ENCODE data around the gene DPRX. TPM values are rescaled to one million over a fixed set of nuclear protein-coding genes. Genes with fewer than 3 reads are reported as not detected.

DPRX gene
- total and polyA plus RNA-seq, 2 experiments from 2014 or later = not detected

DNA sequence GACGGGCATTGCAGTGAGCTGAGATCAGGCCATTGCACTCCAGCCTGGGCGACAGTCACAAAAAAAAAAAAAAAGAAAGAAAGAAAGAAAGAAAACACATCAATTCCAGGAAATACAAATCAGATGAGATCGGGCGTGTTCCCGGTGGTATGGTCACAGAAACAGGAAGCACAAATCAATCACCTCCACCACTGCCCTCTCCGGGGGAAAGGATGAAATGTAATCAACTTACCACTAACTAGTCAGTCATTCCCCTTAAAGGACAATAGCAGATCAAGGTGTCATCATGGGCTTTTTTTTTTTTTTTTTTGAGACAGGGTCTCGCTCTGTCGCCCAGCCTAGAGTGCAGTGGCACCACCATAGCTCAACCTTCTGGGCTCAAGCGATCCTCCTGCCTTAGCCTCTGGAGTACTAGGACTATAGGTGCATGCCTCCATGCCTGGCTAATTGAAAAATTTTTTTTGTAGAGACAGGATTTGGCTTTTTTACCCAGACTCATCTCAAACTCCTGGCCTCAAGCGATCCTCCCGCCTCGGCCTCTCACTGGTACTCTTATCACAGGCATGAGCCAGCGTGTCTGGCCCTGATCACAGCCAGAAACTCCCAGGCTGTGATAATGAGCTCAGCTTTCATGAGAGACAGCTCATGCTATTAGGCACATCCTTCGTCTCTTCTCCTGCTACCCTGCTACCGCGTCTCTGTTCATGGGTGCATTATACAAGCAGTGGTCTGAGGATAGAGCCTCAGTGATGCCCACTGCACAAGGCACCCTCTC lies 6.8 kb upstream of the DPRX start:
- Histone ChIP-seq H3K27me3 (replicated peaks; ENCODE audit: insufficient read depth) (no peaks in the 10 kb centered on the region), H3K9ac (no peak overlapping the region), H3K9me2 (ENCODE audit: insufficient read depth) (no peaks in the 10 kb centered on the region), H2AFZ (no peak overlapping the region), H4K20me1 (ENCODE audit: insufficient read depth) (no peaks in the 10 kb centered on the region), H3K9me3 (ENCODE audit: low read depth) (no peaks in the 10 kb centered on the region), H3K27ac (no peak overlapping the region), H3K4me1 (ENCODE audit: insufficient read depth) (no peaks in the 10 kb centered on the region), H3K36me3 (ENCODE audit: low read depth) (no peaks in the 10 kb centered on the region), H3K4me2 (ENCODE audit: unreplicated experiment) (no peak overlapping the region), H3F3A (ENCODE audit: insufficient read depth) (no peaks in the 10 kb centered on the region), H3K4me3 (no peak overlapping the region), H3K79me2 (ENCODE audit: insufficient read depth) (no peaks in the 10 kb centered on the region)
- no peak for TF ChIP-seq EZH2phosphoT487 (IDR thresholded peaks at IDR 0.05; ENCODE audit: insufficient read depth, low read depth)
- TF ChIP-seq EZH2 (IDR thresholded peaks at IDR 0.05; ENCODE audit: insufficient read depth, poor library complexity, severe bottlenecking) = no peak
- no peak for DNase-seq
- 33 to 40% methylated on average over 16 of the region's 16 CpGs for WGBS, 2 experiments (ENCODE audit: low coverage in 1 of 2, low lambda C conversion rate in 2 of 2, missing lambda C conversion rate in 2 of 2)
- in situ Hi-C loops (cut with MboI) = no loop called here

DNA sequence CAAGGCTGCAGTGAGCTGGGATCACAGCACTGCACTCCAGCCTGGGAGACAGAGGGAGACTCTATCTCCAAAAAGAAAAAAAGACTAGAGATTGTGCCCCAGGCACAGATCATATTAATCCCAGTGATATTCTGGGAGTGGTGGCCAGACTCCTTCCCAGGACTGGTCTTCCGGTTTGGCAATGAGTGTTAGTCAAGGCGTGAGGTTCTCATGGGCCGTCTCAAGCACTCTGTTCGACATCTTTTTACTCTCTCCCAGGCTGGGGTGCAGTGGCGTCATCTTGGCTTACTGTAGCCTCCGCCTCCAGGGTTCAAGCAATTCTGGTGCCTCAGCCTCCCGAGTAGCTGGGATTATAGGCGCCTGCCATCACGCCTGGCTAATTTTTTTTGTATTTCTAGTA lies 5.3 kb upstream of the DPRX start:
- no peak overlapping the region for H3K4me2 ChIP-seq (ENCODE audit: unreplicated experiment)
- H3K4me1 ChIP-seq (ENCODE audit: insufficient read depth) = no peaks in the 10 kb centered on the region
- no peaks in the 10 kb centered on the region for H3K36me3 ChIP-seq (ENCODE audit: low read depth)
- no peak overlapping the region for H3K9ac ChIP-seq
- H3K27me3 ChIP-seq (replicated peaks; ENCODE audit: insufficient read depth) = no peaks in the 10 kb centered on the region
- 55 to 63% methylated on average over 8 to 9 of the region's 9 CpGs for WGBS, 2 experiments (ENCODE audit: low coverage in 1 of 2, low lambda C conversion rate in 2 of 2, missing lambda C conversion rate in 2 of 2)
- no peak overlapping the region for H3K4me3 ChIP-seq
- no peaks in the 10 kb centered on the region for H3K9me2 ChIP-seq (ENCODE audit: insufficient read depth)
- H3K9me3 ChIP-seq (ENCODE audit: low read depth) = no peaks in the 10 kb centered on the region
- H4K20me1 ChIP-seq (ENCODE audit: insufficient read depth) = no peaks in the 10 kb centered on the region
- H3K79me2 ChIP-seq (ENCODE audit: insufficient read depth) = no peaks in the 10 kb centered on the region
- H3F3A ChIP-seq (ENCODE audit: insufficient read depth) = no peaks in the 10 kb centered on the region
- DNase-seq = no peak
- H3K27ac ChIP-seq = no peak overlapping the region
- TF ChIP-seq EZH2 (IDR thresholded peaks at IDR 0.05; ENCODE audit: insufficient read depth, poor library complexity, severe bottlenecking) = no peak
- no peak for TF ChIP-seq EZH2phosphoT487 (IDR thresholded peaks at IDR 0.05; ENCODE audit: insufficient read depth, low read depth)
- in situ Hi-C loops (cut with MboI) = no loop called here
- no peak overlapping the region for H2AFZ ChIP-seq

DNA sequence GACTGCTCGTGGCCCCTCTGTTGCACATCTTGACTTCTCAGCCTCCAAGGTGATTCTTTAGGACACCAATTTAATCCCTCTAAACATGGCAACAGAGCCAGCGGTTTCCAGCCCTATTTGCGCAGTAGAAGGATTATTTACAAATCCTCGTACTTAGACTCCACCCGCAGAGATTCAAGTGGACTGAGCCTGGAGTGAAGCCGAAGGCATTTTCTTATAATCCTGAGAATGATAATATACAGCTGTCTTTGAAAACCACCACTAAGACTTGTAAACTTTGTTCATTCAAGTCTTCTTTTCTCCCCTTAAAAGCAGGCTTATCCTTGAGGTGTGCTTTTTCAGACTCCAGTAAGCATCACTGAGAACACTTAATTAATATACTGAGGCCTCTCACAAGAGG lies 4.8 kb upstream of the DPRX start:
- no peak for DNase-seq
- Histone ChIP-seq H3F3A (ENCODE audit: insufficient read depth) (no peaks in the 10 kb centered on the region), H4K20me1 (ENCODE audit: insufficient read depth) (no peaks in the 10 kb centered on the region), H3K4me2 (ENCODE audit: unreplicated experiment) (no peak overlapping the region), H3K27ac (no peak overlapping the region), H2AFZ (no peak overlapping the region), H3K4me3 (no peak overlapping the region), H3K36me3 (ENCODE audit: low read depth) (no peaks in the 10 kb centered on the region), H3K27me3 (replicated peaks; ENCODE audit: insufficient read depth) (no peaks in the 10 kb centered on the region), H3K79me2 (ENCODE audit: insufficient read depth) (no peaks in the 10 kb centered on the region), H3K4me1 (ENCODE audit: insufficient read depth) (no peaks in the 10 kb centered on the region), H3K9me3 (ENCODE audit: low read depth) (no peaks in the 10 kb centered on the region), H3K9ac (no peak overlapping the region), H3K9me2 (ENCODE audit: insufficient read depth) (no peaks in the 10 kb centered on the region)
- 57 to 58% methylated on average over 6 of the region's 6 CpGs for WGBS, 2 experiments (ENCODE audit: low coverage in 1 of 2, low lambda C conversion rate in 2 of 2, missing lambda C conversion rate in 2 of 2)
- in situ Hi-C loops (cut with MboI) = no loop called here
- TF ChIP-seq EZH2phosphoT487 (IDR thresholded peaks at IDR 0.05; ENCODE audit: insufficient read depth, low read depth) (no peak), EZH2 (IDR thresholded peaks at IDR 0.05; ENCODE audit: insufficient read depth, poor library complexity, severe bottlenecking) (no peak)

DNA sequence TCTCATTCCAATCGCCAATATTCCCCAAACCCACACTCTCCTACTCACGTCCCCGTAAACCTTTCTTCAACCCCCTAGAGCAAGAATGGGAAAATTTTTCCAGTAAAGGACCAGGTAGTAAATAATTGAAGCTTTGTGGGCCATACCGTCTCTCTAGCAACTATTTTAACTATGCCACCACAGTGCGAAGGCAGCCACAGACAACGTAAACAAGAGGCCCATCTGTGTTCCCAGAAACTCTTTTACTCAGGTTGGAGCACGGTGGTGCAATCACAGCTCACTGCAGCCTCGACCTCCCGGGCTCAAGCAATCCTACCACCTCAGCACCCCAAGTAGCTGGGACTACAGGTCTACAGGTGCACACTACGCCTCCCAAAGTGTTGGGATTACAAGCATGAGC lies 3.0 kb downstream of the DPRX start:
- no peaks in the 10 kb centered on the region for H3K27me3 ChIP-seq (replicated peaks; ENCODE audit: insufficient read depth)
- H3K27ac ChIP-seq = no peak overlapping the region
- H3F3A ChIP-seq (ENCODE audit: insufficient read depth) = no peaks in the 10 kb centered on the region
- in situ Hi-C loops (cut with MboI) = no loop called here
- H3K4me3 ChIP-seq = no peak overlapping the region
- DNase-seq = no peak
- H3K4me2 ChIP-seq (ENCODE audit: unreplicated experiment) = no peak overlapping the region
- H3K9me2 ChIP-seq (ENCODE audit: insufficient read depth) = no peaks in the 10 kb centered on the region
- TF ChIP-seq EZH2phosphoT487 (IDR thresholded peaks at IDR 0.05; ENCODE audit: insufficient read depth, low read depth) (no peak), EZH2 (IDR thresholded peaks at IDR 0.05; ENCODE audit: insufficient read depth, poor library complexity, severe bottlenecking) (no peak)
- H2AFZ ChIP-seq = no peak overlapping the region
- no peak overlapping the region for H3K9ac ChIP-seq
- no peaks in the 10 kb centered on the region for H3K36me3 ChIP-seq (ENCODE audit: low read depth)
- H3K9me3 ChIP-seq (ENCODE audit: low read depth) = no peaks in the 10 kb centered on the region
- no peaks in the 10 kb centered on the region for H3K4me1 ChIP-seq (ENCODE audit: insufficient read depth)
- H4K20me1 ChIP-seq (ENCODE audit: insufficient read depth) = no peaks in the 10 kb centered on the region
- WGBS, 2 experiments (ENCODE audit: low coverage in 1 of 2, low lambda C conversion rate in 2 of 2, missing lambda C conversion rate in 2 of 2) = 17 to 22% methylated on average over 10 of the region's 10 CpGs
- H3K79me2 ChIP-seq (ENCODE audit: insufficient read depth) = no peaks in the 10 kb centered on the region
